Kidney (tissue), 14 donors: ENCODE measurements around the gene PPIF. TPM values are rescaled to one million over a fixed set of nuclear protein-coding genes. Genes with fewer than 3 reads are reported as not detected.

Experiments used
- DNase-seq, 5 donors: peaks; one replicate each; pipeline ENCODE4 v3.0.0-alpha.2; 2013 to 2020
- FAIRE-seq: peaks from 2 replicates; lab custom pipeline; 2012; peaks lifted over from hg19 to GRCh38; lab: Jason Lieb, UNC
- H3K27ac ChIP-seq, 2 donors: one replicate each; pipeline ENCODE4 v1.7.0; 2013; ENCODE audit warnings: low read depth in 2 of 2, low read length in 2 of 2, inconsistent platforms in 1 of 2
- H3K27me3 ChIP-seq: one replicate; pipeline ENCODE4 v1.7.1; 2013; ENCODE audit warnings: low read length, inconsistent platforms; ENCODE audit not compliant: control insufficient read depth, insufficient read depth
- H3K36me3 ChIP-seq, 3 donors: one replicate each; pipeline versions ENCODE4 v1.7.0 to v1.7.1; 2013; ENCODE audit warnings: low read length in 3 of 3, control low read depth in 1 of 3, inconsistent platforms in 1 of 3; ENCODE audit not compliant: insufficient read depth in 3 of 3, control insufficient read depth in 2 of 3
- H3K4me1 ChIP-seq, 3 donors: one replicate each; pipeline versions ENCODE4 v1.7.0 to v1.7.1; 2013; ENCODE audit warnings: low read length in 3 of 3, inconsistent platforms in 1 of 3, low read depth in 1 of 3; ENCODE audit not compliant: control insufficient read depth in 2 of 3, insufficient read depth in 2 of 3
- H3K4me3 ChIP-seq, 3 donors: one replicate each; pipeline versions ENCODE4 v1.7.0 to v1.8.1; 2013; ENCODE audit warnings: low read length in 3 of 3, control low read depth in 1 of 3, inconsistent platforms in 1 of 3
- H3K9ac ChIP-seq, 3 donors: one replicate each; pipeline versions ENCODE4 v1.7.0 to v1.7.1; 2013; ENCODE audit warnings: low read length in 3 of 3, control low read depth in 1 of 3, inconsistent platforms in 1 of 3
- H3K9me3 ChIP-seq, 3 donors: one replicate each; pipeline versions ENCODE4 v1.7.0 to v1.7.1; 2013; ENCODE audit warnings: low read length in 3 of 3, control low read depth in 1 of 3, inconsistent platforms in 1 of 3; ENCODE audit not compliant: control insufficient read depth in 2 of 3, insufficient read depth in 1 of 3
- CTCF ChIP-seq: IDR thresholded peaks from 3 replicates; pipeline ENCODE4 v1.5.1; 2012; ENCODE audit warnings: mild to moderate bottlenecking, moderate library complexity, borderline replicate concordance; ENCODE audit not compliant: insufficient read depth; ENCODE audit errors: extremely low read depth
- intact Hi-C: fragments of 100-400 bp; cut with DNase I; formaldehyde crosslinking; loops from one replicate; pipeline ENCODE4 v1.11.1; 2022
- polyA plus RNA-seq: library from polyadenylated mRNA; stranded (reverse); fragments of 350-450 nt; fragmentation: Illumina TruSeq; extraction: RNeasy Lipid Tissue Mini Kit (QIAGEN cat#74804); gene quantifications from one replicate; pipeline ENCODE4 v1.2.3, GENCODE V29; 2014; ENCODE audit warnings: low read depth, low replicate concordance; ENCODE audit not compliant: insufficient read depth
- total RNA-seq: library from RNA; stranded (reverse); fragmentation: NEBNext Ultra II Directional; extraction: Animal tissue kit (Norgen Biotek cat#: 25700); gene quantifications from one replicate; pipeline ENCODE4 v1.2.1, GENCODE V29; 2021
- donor health status: control.
- donor health status: control.
- donor health status: control.
- donor health status: control.
- donor health status: control.
- donor health status: DM: yes; HTN: yes; CAD: no.
- donor health status: Normal renal cell carcinoma (clear cell type).

Gene PPIF
- total and polyA plus RNA-seq, 2 donors from 2014 or later: 36.7 to 120 TPM

GRCh38 chr10:79303631-79304478 is 43.4 kb upstream of the PPIF start:
- FAIRE-seq (no peak), DNase-seq (no peak)
- Histone ChIP-seq H3K9ac (no peak overlapping the region), H3K27me3 (no peaks in the 10 kb centered on the region), H3K4me3 (no peak overlapping the region), H3K36me3 (peaks cover 0 to 88% (median 56%) of the 10 kb centered on the region in 3 donors), H3K4me1 (no peaks in the 10 kb centered on the region), H3K27ac (no peak overlapping the region), H3K9me3 (no peaks in the 10 kb centered on the region)
- no peak for TF ChIP-seq CTCF
- intact Hi-C loops: no loop called here

- TF ChIP-seq CTCF: no peak
- no peak overlapping the region for H3K27ac ChIP-seq
- intact Hi-C loops: no loop called here
- peaks cover 0 to 88% (median 57%) of the 10 kb centered on the region in 3 donors for H3K36me3 ChIP-seq
- no peak for DNase-seq
- H3K27me3 ChIP-seq: no peaks in the 10 kb centered on the region
- no peak overlapping the region for H3K4me3 ChIP-seq
- H3K9ac ChIP-seq: no peak overlapping the region
- FAIRE-seq: no peak
- H3K9me3 ChIP-seq: no peaks in the 10 kb centered on the region
- H3K4me1 ChIP-seq: no peaks in the 10 kb centered on the region
Measured at GRCh38 chr10:79304479-79305087, 42.7 kb upstream of the PPIF start.

- no peak for TF ChIP-seq CTCF
- no peaks in the 10 kb centered on the region for H3K27me3 ChIP-seq
- intact Hi-C loops: no loop called here
- H3K9me3 ChIP-seq: no peaks in the 10 kb centered on the region
- no peaks in the 10 kb centered on the region for H3K4me1 ChIP-seq
- H3K36me3 ChIP-seq: peaks cover 0 to 85% (median 51%) of the 10 kb centered on the region in 3 donors
- H3K4me3 ChIP-seq: no peak overlapping the region
- H3K27ac ChIP-seq: no peak overlapping the region
- no peak overlapping the region for H3K9ac ChIP-seq
- DNase-seq (no peak), FAIRE-seq (no peak)
Measured at GRCh38 chr10:79305515-79305914, 41.8 kb upstream of the PPIF start.
